ENCODE results near the gene BEND6. TPM values are rescaled to one million over a fixed set of nuclear protein-coding genes. Genes with fewer than 3 reads are reported as not detected.

Gene BEND6
- total and polyA plus RNA-seq, 2 of the 13 experiments (the other 11 are each of a cell fraction or from before 2014, with no cell fraction given) = 0.20 to 0.21 TPM

DNA sequence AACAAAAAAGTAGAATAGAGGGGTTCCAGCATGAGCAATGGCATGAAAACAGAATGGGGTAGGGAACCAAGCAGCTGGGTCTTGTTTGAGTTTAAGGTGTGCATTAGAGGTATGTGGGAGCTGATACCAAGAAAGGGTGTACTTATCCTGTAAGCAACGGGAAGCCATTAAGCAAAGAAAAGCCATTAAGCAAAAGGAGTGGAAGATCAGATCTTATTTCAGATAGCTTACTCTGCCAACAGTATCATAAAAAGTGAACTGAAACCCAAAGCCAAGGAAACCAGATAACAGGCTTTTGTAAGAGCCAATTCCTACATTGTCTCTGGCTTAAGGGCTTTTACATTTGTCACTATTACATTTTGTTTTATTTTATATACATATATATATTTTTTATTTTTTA, 21.3 kb upstream of the BEND6 start (continued):
- TF ChIP-seq, protein P1, sequence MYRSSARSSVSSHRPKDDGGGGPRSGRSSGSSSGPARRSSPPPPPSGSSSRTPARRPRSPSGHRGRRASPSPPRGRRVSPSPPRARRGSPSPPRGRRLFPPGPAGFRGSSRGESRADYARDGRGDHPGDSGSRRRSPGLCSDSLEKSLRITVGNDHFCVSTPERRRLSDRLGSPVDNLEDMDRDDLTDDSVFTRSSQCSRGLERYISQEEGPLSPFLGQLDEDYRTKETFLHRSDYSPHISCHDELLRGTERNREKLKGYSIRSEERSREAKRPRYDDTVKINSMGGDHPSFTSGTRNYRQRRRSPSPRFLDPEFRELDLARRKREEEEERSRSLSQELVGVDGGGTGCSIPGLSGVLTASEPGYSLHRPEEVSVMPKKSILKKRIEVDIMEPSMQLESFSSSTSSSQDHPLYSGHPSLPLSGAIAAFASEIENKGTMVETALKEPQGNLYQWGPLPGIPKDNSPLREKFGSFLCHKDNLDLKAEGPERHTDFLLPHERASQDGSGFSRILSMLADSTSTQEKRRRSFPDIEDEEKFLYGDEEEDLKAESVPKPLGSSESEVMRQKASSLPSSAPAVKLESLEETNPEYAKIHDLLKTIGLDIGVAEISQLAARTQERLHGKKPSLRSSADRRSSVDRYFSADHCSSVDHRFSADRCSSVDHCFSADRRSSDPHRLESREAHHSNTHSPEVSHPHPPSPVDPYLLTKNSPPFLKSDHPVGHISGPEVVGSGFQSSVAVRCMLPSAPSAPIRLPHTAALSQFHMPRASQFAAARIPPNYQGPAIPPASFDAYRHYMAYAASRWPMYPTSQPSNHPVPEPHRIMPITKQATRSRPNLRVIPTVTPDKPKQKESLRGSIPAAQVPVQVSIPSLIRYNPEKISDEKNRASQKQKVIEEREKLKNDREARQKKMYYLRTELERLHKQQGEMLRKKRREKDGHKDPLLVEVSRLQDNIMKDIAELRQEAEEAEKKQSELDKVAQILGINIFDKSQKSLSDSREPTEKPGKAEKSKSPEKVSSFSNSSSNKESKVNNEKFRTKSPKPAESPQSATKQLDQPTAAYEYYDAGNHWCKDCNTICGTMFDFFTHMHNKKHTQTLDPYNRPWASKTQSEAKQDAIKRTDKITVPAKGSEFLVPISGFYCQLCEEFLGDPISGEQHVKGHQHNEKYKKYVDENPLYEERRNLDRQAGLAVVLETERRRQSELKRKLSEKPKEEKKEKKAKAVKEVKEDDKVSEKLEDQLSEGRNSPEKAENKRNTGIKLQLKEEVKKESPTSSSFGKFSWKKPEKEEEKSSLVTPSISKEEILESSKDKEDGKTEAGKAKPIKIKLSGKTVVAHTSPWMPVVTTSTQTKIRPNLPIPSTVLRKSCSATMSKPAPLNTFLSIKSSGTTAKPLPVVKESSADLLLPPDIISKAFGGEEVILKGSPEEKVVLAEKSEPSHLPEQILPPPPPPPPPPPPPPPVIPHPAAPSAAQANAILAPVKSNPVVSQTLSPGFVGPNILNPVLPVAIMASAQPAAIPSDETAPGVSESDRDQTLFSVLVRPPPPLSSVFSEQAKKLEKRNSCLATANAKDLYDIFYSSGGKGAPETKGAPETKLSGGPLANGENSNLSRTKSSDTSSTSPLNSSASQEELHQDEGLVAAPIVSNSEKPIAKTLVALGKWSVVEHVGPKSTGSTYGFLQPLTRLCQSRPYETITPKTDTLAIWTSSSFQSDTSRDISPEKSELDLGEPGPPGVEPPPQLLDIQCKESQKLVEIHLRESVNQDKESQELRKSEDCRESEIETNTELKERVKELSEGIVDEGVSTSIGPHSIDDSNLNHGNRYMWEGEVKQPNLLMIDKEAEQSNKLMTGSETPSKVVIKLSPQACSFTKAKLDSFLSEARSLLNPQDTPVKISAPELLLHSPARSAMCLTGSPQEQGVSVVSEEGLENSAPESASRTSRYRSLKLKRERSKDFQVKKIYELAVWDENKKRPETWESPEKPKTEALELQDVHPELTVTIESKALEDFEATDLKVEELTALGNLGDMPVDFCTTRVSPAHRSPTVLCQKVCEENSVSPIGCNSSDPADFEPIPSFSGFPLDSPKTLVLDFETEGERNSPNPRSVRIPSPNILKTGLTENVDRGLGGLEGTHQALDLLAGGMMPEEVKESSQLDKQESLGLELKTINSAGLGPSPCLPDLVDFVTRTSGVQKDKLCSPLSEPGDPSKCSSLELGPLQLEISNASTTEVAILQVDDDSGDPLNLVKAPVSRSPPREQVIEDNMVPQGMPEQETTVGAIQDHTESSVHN (CRISPR knock-in tag; IDR thresholded peaks at IDR 0.05) = no peak
- TF ChIP-seq, protein P2, sequence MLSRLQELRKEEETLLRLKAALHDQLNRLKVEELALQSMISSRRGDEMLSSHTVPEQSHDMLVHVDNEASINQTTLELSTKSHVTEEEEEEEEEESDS (CRISPR knock-in tag; IDR thresholded peaks at IDR 0.05; ENCODE audit: borderline replicate concordance) = no peak
- no peak for TF ChIP-seq TBL1XR1 (IDR thresholded peaks at IDR 0.05; ENCODE audit: borderline replicate concordance, low read length, partially characterized antibody)
- TF ChIP-seq SMAD9 (CRISPR knock-in tag; IDR thresholded peaks at IDR 0.05) = no peak
- TF ChIP-seq, protein P3, sequence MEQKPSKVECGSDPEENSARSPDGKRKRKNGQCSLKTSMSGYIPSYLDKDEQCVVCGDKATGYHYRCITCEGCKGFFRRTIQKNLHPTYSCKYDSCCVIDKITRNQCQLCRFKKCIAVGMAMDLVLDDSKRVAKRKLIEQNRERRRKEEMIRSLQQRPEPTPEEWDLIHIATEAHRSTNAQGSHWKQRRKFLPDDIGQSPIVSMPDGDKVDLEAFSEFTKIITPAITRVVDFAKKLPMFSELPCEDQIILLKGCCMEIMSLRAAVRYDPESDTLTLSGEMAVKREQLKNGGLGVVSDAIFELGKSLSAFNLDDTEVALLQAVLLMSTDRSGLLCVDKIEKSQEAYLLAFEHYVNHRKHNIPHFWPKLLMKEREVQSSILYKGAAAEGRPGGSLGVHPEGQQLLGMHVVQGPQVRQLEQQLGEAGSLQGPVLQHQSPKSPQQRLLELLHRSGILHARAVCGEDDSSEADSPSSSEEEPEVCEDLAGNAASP (CRISPR knock-in tag; IDR thresholded peaks at IDR 0.05; ENCODE audit: borderline replicate concordance) = no peak
- TF ChIP-seq, protein P4, sequence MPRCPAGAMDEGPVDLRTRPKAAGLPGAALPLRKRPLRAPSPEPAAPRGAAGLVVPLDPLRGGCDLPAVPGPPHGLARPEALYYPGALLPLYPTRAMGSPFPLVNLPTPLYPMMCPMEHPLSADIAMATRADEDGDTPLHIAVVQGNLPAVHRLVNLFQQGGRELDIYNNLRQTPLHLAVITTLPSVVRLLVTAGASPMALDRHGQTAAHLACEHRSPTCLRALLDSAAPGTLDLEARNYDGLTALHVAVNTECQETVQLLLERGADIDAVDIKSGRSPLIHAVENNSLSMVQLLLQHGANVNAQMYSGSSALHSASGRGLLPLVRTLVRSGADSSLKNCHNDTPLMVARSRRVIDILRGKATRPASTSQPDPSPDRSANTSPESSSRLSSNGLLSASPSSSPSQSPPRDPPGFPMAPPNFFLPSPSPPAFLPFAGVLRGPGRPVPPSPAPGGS (CRISPR knock-in tag; IDR thresholded peaks at IDR 0.05) = no peak
- TF ChIP-seq, protein P5, sequence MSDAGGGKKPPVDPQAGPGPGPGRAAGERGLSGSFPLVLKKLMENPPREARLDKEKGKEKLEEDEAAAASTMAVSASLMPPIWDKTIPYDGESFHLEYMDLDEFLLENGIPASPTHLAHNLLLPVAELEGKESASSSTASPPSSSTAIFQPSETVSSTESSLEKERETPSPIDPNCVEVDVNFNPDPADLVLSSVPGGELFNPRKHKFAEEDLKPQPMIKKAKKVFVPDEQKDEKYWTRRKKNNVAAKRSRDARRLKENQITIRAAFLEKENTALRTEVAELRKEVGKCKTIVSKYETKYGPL (CRISPR knock-in tag; IDR thresholded peaks at IDR 0.05) = no peak
- no peak for TF ChIP-seq ETV6 (CRISPR knock-in tag; conservative IDR thresholded peaks at IDR 0.05)
- no peak for TF ChIP-seq SSRP1 (CRISPR knock-in tag; IDR thresholded peaks at IDR 0.05)
- TF ChIP-seq, protein P6, sequence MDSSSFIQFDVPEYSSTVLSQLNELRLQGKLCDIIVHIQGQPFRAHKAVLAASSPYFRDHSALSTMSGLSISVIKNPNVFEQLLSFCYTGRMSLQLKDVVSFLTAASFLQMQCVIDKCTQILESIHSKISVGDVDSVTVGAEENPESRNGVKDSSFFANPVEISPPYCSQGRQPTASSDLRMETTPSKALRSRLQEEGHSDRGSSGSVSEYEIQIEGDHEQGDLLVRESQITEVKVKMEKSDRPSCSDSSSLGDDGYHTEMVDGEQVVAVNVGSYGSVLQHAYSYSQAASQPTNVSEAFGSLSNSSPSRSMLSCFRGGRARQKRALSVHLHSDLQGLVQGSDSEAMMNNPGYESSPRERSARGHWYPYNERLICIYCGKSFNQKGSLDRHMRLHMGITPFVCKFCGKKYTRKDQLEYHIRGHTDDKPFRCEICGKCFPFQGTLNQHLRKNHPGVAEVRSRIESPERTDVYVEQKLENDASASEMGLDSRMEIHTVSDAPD (CRISPR knock-in tag; IDR thresholded peaks at IDR 0.05) = no peak
- TF ChIP-seq ZNF251 (CRISPR knock-in tag; IDR thresholded peaks at IDR 0.05) = no peak
- TF ChIP-seq, protein P7, sequence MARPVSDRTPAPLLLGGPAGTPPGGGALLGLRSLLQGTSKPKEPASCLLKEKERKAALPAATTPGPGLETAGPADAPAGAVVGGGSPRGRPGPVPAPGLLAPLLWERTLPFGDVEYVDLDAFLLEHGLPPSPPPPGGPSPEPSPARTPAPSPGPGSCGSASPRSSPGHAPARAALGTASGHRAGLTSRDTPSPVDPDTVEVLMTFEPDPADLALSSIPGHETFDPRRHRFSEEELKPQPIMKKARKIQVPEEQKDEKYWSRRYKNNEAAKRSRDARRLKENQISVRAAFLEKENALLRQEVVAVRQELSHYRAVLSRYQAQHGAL (CRISPR knock-in tag; IDR thresholded peaks at IDR 0.05; ENCODE audit: not compliant biosample characterization) = no peak
